CD4-positive, CD25-positive, alpha-beta regulatory T cell (primary cell): ENCODE measurements around the gene GALNT13. TPM values are rescaled to one million over a fixed set of nuclear protein-coding genes. Genes with fewer than 3 reads are reported as not detected.

Source experiments
- ATAC-seq, 2 donors: fragments of 150-1000 bp; cut with Tn5 transposase; one replicate each; pipeline ENCODE4 v1.10.0; 2021; ENCODE audit warnings: low read depth in 2 of 2, moderate number of reproducible peaks in 2 of 2, moderate library complexity in 1 of 2
- DNase-seq, 3 donors: peaks; one replicate each; pipeline versions ENCODE4 v3.0.0 to v3.0.0-alpha.2; 2012 to 2022; ENCODE audit warnings: mixed read lengths in 1 of 3
- H3K27ac ChIP-seq: one replicate; pipeline ENCODE4 v1.7.0; 2013; ENCODE audit warnings: mild to moderate bottlenecking, low read length; ENCODE audit not compliant: insufficient read depth, poor library complexity, severe bottlenecking
- H3K27me3 ChIP-seq: one replicate; pipeline ENCODE4 v1.7.0; 2013; ENCODE audit warnings: low read length; ENCODE audit not compliant: control insufficient read depth, insufficient read depth
- H3K36me3 ChIP-seq: one replicate; pipeline ENCODE4 v1.7.0; 2013; ENCODE audit warnings: mild to moderate bottlenecking, low read length, moderate library complexity; ENCODE audit not compliant: control insufficient read depth, insufficient read depth
- H3K4me1 ChIP-seq: 2 replicates; pipeline ENCODE4 v1.7.0; 2013; ENCODE audit warnings: mild to moderate bottlenecking, low read length; ENCODE audit not compliant: insufficient read depth, control insufficient read depth, poor library complexity, severe bottlenecking
- H3K4me3 ChIP-seq: one replicate; pipeline ENCODE4 v1.7.0; 2013; ENCODE audit warnings: low read depth, mild to moderate bottlenecking, low read length, moderate library complexity
- H3K9me3 ChIP-seq, 2 experiments: 1 replicate in 1 of 2; 2 replicates in 1 of 2; pipeline ENCODE4 v1.7.0; 2013; ENCODE audit warnings: low read length in 2 of 2, mild to moderate bottlenecking in 1 of 2, moderate library complexity in 1 of 2; ENCODE audit not compliant: control insufficient read depth in 2 of 2
- H3K27ac Mint-ChIP-seq, 3 donors: one replicate each; pipeline ENCODE4 v1.8.0; 2020 to 2022; ENCODE audit warnings: mild to moderate bottlenecking in 3 of 3, mixed read lengths in 3 of 3, moderate library complexity in 2 of 3
- H3K27me3 Mint-ChIP-seq: one replicate; pipeline ENCODE4 v1.8.0; 2022; ENCODE audit warnings: mild to moderate bottlenecking, mixed read lengths
- H3K36me3 Mint-ChIP-seq: one replicate; pipeline ENCODE4 v1.8.0; 2020; ENCODE audit warnings: mixed read lengths
- H3K4me1 Mint-ChIP-seq, 4 donors: one replicate each; pipeline ENCODE4 v1.8.0; 2020 to 2022; ENCODE audit warnings: mixed read lengths in 4 of 4, mild to moderate bottlenecking in 1 of 4
- H3K4me3 Mint-ChIP-seq, 4 donors: one replicate each; pipeline ENCODE4 v1.8.0; 2020 to 2022; ENCODE audit warnings: mild to moderate bottlenecking in 4 of 4, mixed read lengths in 4 of 4, moderate library complexity in 3 of 4
- H3K9me3 Mint-ChIP-seq, 7 donors: one replicate each; pipeline ENCODE4 v1.8.0; 2020 to 2022; ENCODE audit warnings: mixed read lengths in 7 of 7, mild to moderate bottlenecking in 3 of 7, moderate library complexity in 2 of 7
- polyA plus RNA-seq, 4 donors: library from polyadenylated mRNA; unstranded; fragments of 300-500 nt; fragmentation: Illumina TruSeq; gene quantifications; one replicate each; pipeline ENCODE4 v1.2.3, GENCODE V29; 2021
- total RNA-seq: library from RNA; stranded (reverse); gene quantifications from one replicate; pipeline ENCODE4 v1.2.3, GENCODE V29; 2022

GALNT13 gene
- total and polyA plus RNA-seq, 5 donors from 2014 or later = 0.09 TPM; not detected in 4

DNA sequence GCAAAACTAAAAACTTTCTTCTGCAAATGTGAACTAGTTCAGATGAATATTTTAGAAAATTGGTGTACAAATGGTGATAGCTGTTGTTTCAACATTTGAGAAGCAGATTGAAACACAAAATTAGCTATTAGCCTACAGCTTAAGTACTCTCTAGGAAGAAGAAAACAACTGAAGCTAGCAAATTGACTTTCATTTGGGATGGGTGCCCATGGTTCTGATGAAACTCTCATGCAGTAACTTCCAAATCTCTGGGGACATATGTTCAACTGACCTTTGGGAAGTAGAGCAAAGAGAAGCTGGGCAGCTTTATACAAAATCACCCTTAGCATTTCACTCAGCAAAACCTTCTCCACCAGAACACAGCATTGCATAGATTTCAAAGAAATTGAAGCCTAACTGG lies 119.0 kb downstream of the GALNT13 start:
- Mint-ChIP-seq H3K4me3 (no peak overlapping the region), H3K9me3 (peaks cover 4 to 13% (median 8%) of the 10 kb centered on the region in 7 donors), H3K27ac (no peak overlapping the region), H3K36me3 (no peaks in the 10 kb centered on the region), H3K4me1 (no peaks in the 10 kb centered on the region), H3K27me3 (no peaks in the 10 kb centered on the region)
- H3K36me3 ChIP-seq = no peaks in the 10 kb centered on the region
- no peak overlapping the region for H3K4me3 ChIP-seq
- H3K9me3 ChIP-seq = no peaks in the 10 kb centered on the region
- ATAC-seq (no peak), DNase-seq (no peak)
- no peaks in the 10 kb centered on the region for H3K4me1 ChIP-seq
- no peaks in the 10 kb centered on the region for H3K27me3 ChIP-seq
- no peak overlapping the region for H3K27ac ChIP-seq

DNA sequence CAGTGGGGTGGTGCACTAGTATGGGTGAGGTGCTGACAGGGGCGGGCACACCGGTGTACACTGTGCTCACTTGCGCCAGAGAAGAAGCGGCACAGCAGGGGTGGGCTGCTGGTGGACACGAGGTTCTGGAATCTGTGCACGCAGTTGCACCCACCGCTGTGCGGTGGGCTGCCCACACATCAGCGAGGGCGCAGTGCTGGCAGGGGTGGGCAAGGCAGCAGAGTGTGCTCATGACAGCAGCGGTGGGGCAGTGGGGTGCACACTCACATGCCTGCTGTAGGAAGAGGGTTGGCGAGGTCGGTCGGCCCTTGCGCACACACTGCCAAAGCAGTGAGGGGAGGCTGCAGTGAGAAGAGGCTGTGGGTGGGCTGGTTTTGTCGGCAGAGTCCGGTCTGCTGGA lies 141.8 kb downstream of the GALNT13 start:
- Mint-ChIP-seq H3K4me1 (no peaks in the 10 kb centered on the region), H3K36me3 (no peaks in the 10 kb centered on the region), H3K9me3 (peaks cover 2 to 31% (median 21%) of the 10 kb centered on the region in 7 donors), H3K27me3 (no peaks in the 10 kb centered on the region), H3K4me3 (no peak overlapping the region), H3K27ac (no peak overlapping the region)
- H3K4me1 ChIP-seq = no peaks in the 10 kb centered on the region
- H3K9me3 ChIP-seq = peaks cover 4 to 12% of the 10 kb centered on the region in 2 experiments
- DNase-seq = no peak
- no peak for ATAC-seq
- H3K27ac ChIP-seq = no peak overlapping the region
- H3K27me3 ChIP-seq = no peaks in the 10 kb centered on the region
- H3K4me3 ChIP-seq = no peak overlapping the region
- H3K36me3 ChIP-seq = no peaks in the 10 kb centered on the region

GRCh38 chr2:154015233-154015632 lies 143.5 kb downstream of the GALNT13 start:
- Histone ChIP-seq H3K36me3 (no peaks in the 10 kb centered on the region), H3K4me3 (no peak overlapping the region), H3K27me3 (no peaks in the 10 kb centered on the region), H3K4me1 (no peaks in the 10 kb centered on the region), H3K27ac (no peak overlapping the region), H3K9me3 (peaks cover 4 to 12% of the 10 kb centered on the region in 2 experiments)
- DNase-seq (no peak), ATAC-seq (no peak)
- H3K4me1 Mint-ChIP-seq = no peaks in the 10 kb centered on the region
- H3K36me3 Mint-ChIP-seq = no peaks in the 10 kb centered on the region
- no peak overlapping the region for H3K27ac Mint-ChIP-seq
- peaks cover 2 to 29% (median 19%) of the 10 kb centered on the region in 7 donors for H3K9me3 Mint-ChIP-seq
- no peak overlapping the region for H3K4me3 Mint-ChIP-seq
- H3K27me3 Mint-ChIP-seq = no peaks in the 10 kb centered on the region

GRCh38 chr2:154029504-154029903 lies 157.8 kb downstream of the GALNT13 start:
- H3K9me3 Mint-ChIP-seq = peaks cover 0 to 18% (median 10%) of the 10 kb centered on the region in 7 donors
- Histone ChIP-seq H3K4me3 (no peak overlapping the region), H3K36me3 (no peaks in the 10 kb centered on the region), H3K27ac (no peak overlapping the region), H3K4me1 (no peaks in the 10 kb centered on the region), H3K27me3 (no peaks in the 10 kb centered on the region), H3K9me3 (peaks cover 0 to 5% of the 10 kb centered on the region in 2 experiments)
- H3K4me1 Mint-ChIP-seq = no peaks in the 10 kb centered on the region
- no peaks in the 10 kb centered on the region for H3K36me3 Mint-ChIP-seq
- no peaks in the 10 kb centered on the region for H3K27me3 Mint-ChIP-seq
- no peak for DNase-seq
- no peak overlapping the region for H3K4me3 Mint-ChIP-seq
- H3K27ac Mint-ChIP-seq = no peak overlapping the region
- ATAC-seq = no peak

DNA sequence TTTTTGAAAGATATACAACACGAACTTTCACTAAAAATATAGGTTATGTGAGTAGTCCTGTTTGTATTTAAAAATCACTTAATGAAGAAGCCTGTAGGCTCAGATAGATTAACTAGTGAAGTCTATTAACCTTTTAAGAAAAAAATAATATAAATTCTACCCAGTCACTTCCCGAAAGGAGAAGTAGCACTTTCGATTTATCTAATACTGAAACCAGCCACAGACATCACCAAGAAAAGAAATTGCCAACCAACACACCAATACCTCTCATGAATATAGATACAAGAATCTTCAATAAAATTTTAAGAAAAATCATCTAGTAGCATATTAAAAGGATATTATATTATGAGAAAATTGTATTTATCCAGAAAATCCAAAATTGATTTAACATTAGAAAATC lies 160.5 kb downstream of the GALNT13 start:
- H3K4me3 ChIP-seq = no peak overlapping the region
- Mint-ChIP-seq H3K27ac (no peak overlapping the region), H3K4me1 (no peaks in the 10 kb centered on the region), H3K27me3 (no peaks in the 10 kb centered on the region), H3K4me3 (no peak overlapping the region), H3K36me3 (no peaks in the 10 kb centered on the region), H3K9me3 (peaks cover 0 to 16% (median 3%) of the 10 kb centered on the region in 7 donors)
- ATAC-seq = no peak
- no peaks in the 10 kb centered on the region for H3K4me1 ChIP-seq
- no peaks in the 10 kb centered on the region for H3K36me3 ChIP-seq
- DNase-seq = no peak
- peaks cover 0 to 2% of the 10 kb centered on the region in 2 experiments for H3K9me3 ChIP-seq
- H3K27me3 ChIP-seq = no peaks in the 10 kb centered on the region
- no peak overlapping the region for H3K27ac ChIP-seq

- no peaks in the 10 kb centered on the region for H3K4me1 Mint-ChIP-seq
- Histone ChIP-seq H3K27me3 (no peaks in the 10 kb centered on the region), H3K4me1 (no peaks in the 10 kb centered on the region), H3K9me3 (no peaks in the 10 kb centered on the region), H3K36me3 (no peaks in the 10 kb centered on the region), H3K27ac (no peak overlapping the region), H3K4me3 (no peak overlapping the region)
- H3K36me3 Mint-ChIP-seq = no peaks in the 10 kb centered on the region
- H3K4me3 Mint-ChIP-seq = no peak overlapping the region
- H3K9me3 Mint-ChIP-seq = peaks cover 3 to 21% (median 8%) of the 10 kb centered on the region in 7 donors
- no peak for DNase-seq
- no peak overlapping the region for H3K27ac Mint-ChIP-seq
- ATAC-seq = no peak
- H3K27me3 Mint-ChIP-seq = no peaks in the 10 kb centered on the region
Observed at GRCh38 chr2:154046493-154046892, 174.8 kb downstream of the GALNT13 start.

DNA sequence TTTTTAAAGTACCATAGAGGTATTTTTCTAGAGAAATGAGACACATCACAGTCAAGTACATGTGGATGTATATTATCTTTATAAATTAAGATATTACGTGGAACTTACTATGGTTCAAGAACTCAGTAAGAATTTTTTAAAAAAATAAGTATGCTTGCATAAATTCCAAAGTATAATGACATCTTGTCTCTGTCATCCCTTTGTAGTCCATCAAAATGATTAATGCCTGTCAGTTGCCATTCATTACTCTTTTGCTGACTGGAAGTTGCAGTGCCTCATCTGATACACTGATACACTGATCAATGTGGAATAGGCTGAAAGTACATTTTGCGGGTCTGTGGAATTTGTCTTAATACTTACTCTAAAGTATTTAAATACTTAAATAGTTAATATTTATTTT lies 177.2 kb downstream of the GALNT13 start:
- Histone ChIP-seq H3K4me1 (no peaks in the 10 kb centered on the region), H3K9me3 (no peaks in the 10 kb centered on the region), H3K36me3 (no peaks in the 10 kb centered on the region), H3K27me3 (no peaks in the 10 kb centered on the region), H3K27ac (no peak overlapping the region), H3K4me3 (no peak overlapping the region)
- no peaks in the 10 kb centered on the region for H3K27me3 Mint-ChIP-seq
- H3K36me3 Mint-ChIP-seq = no peaks in the 10 kb centered on the region
- peaks cover 0 to 17% (median 7%) of the 10 kb centered on the region in 7 donors for H3K9me3 Mint-ChIP-seq
- no peak overlapping the region for H3K27ac Mint-ChIP-seq
- no peak overlapping the region for H3K4me3 Mint-ChIP-seq
- ATAC-seq = no peak
- no peak for DNase-seq
- H3K4me1 Mint-ChIP-seq = no peaks in the 10 kb centered on the region

DNA sequence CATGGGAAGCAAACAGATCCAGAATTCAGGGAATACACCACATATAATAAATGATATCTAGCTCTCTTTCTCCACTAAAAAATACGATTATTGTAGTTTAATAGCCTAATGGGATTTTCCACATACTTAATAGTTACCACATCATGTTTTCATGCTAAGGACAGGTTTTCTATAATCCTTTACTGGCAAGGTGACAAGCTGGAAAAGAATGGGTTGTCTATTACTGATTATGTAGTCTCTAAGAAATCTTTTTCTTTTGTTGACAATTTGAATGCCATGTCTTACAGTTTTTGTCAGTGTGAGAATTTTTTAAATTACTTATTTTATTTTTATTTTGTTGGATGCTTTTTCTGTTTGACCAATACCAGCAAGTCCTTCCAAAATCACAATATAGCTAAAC lies 177.8 kb downstream of the GALNT13 start:
- no peaks in the 10 kb centered on the region for H3K27me3 Mint-ChIP-seq
- Histone ChIP-seq H3K27me3 (no peaks in the 10 kb centered on the region), H3K36me3 (no peaks in the 10 kb centered on the region), H3K4me1 (no peaks in the 10 kb centered on the region), H3K4me3 (no peak overlapping the region), H3K27ac (no peak overlapping the region), H3K9me3 (no peaks in the 10 kb centered on the region)
- DNase-seq (no peak), ATAC-seq (no peak)
- H3K9me3 Mint-ChIP-seq = peaks cover 0 to 10% (median 7%) of the 10 kb centered on the region in 7 donors
- no peak overlapping the region for H3K4me3 Mint-ChIP-seq
- no peaks in the 10 kb centered on the region for H3K36me3 Mint-ChIP-seq
- no peaks in the 10 kb centered on the region for H3K4me1 Mint-ChIP-seq
- no peak overlapping the region for H3K27ac Mint-ChIP-seq
